ENCODE results near the gene MASP1. TPM values are rescaled to one million over a fixed set of nuclear protein-coding genes. Genes with fewer than 3 reads are reported as not detected.

The MASP1 gene
- total and polyA plus RNA-seq, 2 donors (not counting 1 experiment from before 2014, with no cell fraction given), result not detected

DNA sequence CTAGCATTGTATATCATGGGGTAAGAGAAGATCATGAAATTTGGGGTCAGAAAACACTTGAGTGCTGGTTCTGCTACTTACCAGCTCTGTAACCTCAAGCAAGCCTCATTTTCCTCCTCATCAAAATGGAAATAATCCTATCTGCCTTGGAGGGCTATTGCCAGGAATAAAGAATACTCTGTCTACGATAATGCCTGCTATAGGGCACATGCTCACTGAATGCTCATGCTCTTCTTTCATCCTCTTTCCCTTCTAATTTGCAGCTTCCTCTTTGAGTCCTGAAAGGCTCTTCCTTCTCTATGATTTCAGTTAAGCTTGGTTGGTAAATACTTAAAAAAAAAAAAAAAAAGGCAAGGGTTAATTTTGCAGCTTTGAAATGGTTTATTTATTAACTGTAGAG lies 81.4 kb downstream of the MASP1 start:
- H2AFZ ChIP-seq (ENCODE audit: insufficient read depth, low read depth, low read length, poor library complexity, severe bottlenecking), result no peak overlapping the region
- H3K27ac ChIP-seq (ENCODE audit: low read length in 2 of 2), result no peak overlapping the region
- intact Hi-C loops (cut with micrococcal nuclease), result no loop called here
- H3K79me2 ChIP-seq (ENCODE audit: control insufficient read depth, insufficient read depth, low read length), result no peaks in the 10 kb centered on the region
- ATAC-seq (ENCODE audit: low read depth) (no peak), DNase-seq (no peak)
- no peak overlapping the region for H3K4me3 ChIP-seq (ENCODE audit: control extremely low read depth in 1 of 5, extremely low read depth in 1 of 5, insufficient read depth in 1 of 5, low read depth in 2 of 5, low read length in 4 of 5)
- no peaks in the 10 kb centered on the region for H3K4me1 ChIP-seq (ENCODE audit: control insufficient read depth in 2 of 2, insufficient read depth in 2 of 2, low read length in 2 of 2)
- Mint-ChIP-seq H3K4me1 (no peaks in the 10 kb centered on the region), H3K27me3 (peaks cover 37% of the 10 kb centered on the region), H3K27ac (no peak overlapping the region), H3K9me3 (ENCODE audit: insufficient read depth) (no peaks in the 10 kb centered on the region), H3K4me3 (no peak overlapping the region)
- POLR2A ChIA-PET, result no interaction called here
- H3K4me2 ChIP-seq (replicated peaks; ENCODE audit: low read depth, low read length, poor library complexity, severe bottlenecking), result no peak overlapping the region
- TF ChIP-seq, protein P1, sequence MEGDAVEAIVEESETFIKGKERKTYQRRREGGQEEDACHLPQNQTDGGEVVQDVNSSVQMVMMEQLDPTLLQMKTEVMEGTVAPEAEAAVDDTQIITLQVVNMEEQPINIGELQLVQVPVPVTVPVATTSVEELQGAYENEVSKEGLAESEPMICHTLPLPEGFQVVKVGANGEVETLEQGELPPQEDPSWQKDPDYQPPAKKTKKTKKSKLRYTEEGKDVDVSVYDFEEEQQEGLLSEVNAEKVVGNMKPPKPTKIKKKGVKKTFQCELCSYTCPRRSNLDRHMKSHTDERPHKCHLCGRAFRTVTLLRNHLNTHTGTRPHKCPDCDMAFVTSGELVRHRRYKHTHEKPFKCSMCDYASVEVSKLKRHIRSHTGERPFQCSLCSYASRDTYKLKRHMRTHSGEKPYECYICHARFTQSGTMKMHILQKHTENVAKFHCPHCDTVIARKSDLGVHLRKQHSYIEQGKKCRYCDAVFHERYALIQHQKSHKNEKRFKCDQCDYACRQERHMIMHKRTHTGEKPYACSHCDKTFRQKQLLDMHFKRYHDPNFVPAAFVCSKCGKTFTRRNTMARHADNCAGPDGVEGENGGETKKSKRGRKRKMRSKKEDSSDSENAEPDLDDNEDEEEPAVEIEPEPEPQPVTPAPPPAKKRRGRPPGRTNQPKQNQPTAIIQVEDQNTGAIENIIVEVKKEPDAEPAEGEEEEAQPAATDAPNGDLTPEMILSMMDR (IDR thresholded peaks at IDR 0.05), result no peak
- no peak for TF ChIP-seq EZH2 (IDR thresholded peaks at IDR 0.05; ENCODE audit: borderline replicate concordance, insufficient read depth, low read depth, low read length, poor library complexity, severe bottlenecking)
- CTCF ChIA-PET, result interaction anchor here (0.9 to 1.9 kb wide), 3 partner anchors 9 to 45 kb away, joined by 3 to 5 read pairs (median 4); no protein-coding TSS in a partner anchor
- H3K9ac ChIP-seq (ENCODE audit: low read length), result no peak overlapping the region
- no peaks in the 10 kb centered on the region for H4K20me1 ChIP-seq (ENCODE audit: control insufficient read depth, insufficient read depth, low read length, poor library complexity, severe bottlenecking)
- 88% methylated on average over 1 of the region's 1 CpG for WGBS (ENCODE audit: insufficient coverage)
- peaks cover 0 to 8% (median 3%) of the 10 kb centered on the region in 3 donors for H3K9me3 ChIP-seq (ENCODE audit: control extremely low read depth in 1 of 3, control insufficient read depth in 2 of 3, insufficient read depth in 1 of 3, low read length in 2 of 3)
- peaks cover 0 to 11% (median 7%) of the 10 kb centered on the region in 4 experiments for H3K27me3 ChIP-seq (replicated peaks in 1 of 4; ENCODE audit: control extremely low read depth in 1 of 4, control insufficient read depth in 3 of 4, insufficient read depth in 4 of 4, low read length in 3 of 4)
- no peaks in the 10 kb centered on the region for H3K36me3 ChIP-seq (replicated peaks in 1 of 2; ENCODE audit: control extremely low read depth in 1 of 2, control insufficient read depth in 1 of 2, extremely low read depth in 1 of 2, insufficient read depth in 2 of 2, low read length in 1 of 2)

DNA sequence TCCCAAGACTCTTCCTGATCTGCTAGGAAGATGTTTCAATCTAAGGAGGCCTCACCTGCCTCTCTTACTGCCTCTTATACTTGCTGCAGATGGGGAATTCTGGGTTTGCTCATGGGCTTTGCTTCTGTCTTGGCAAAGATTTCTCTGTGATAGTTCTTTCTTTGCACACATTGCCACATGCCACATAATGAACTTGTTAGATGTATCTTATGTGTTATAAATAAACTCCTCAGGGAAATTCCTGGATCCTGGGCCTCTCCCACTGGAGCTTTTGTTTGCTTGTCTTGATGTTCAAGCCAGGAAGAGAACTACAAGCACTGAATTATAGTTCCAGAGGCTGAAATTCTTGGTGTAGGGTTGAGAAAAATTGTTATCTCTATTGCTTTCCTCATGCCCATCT lies 82.0 kb downstream of the MASP1 start:
- no peaks in the 10 kb centered on the region for H4K20me1 ChIP-seq (ENCODE audit: control insufficient read depth, insufficient read depth, low read length, poor library complexity, severe bottlenecking)
- H3K4me2 ChIP-seq (replicated peaks; ENCODE audit: low read depth, low read length, poor library complexity, severe bottlenecking), result no peak overlapping the region
- no peak overlapping the region for H3K27ac ChIP-seq (ENCODE audit: low read length in 2 of 2)
- H3K4me1 ChIP-seq (ENCODE audit: control insufficient read depth in 2 of 2, insufficient read depth in 2 of 2, low read length in 2 of 2), result no peaks in the 10 kb centered on the region
- H3K9me3 ChIP-seq (ENCODE audit: control extremely low read depth in 1 of 3, control insufficient read depth in 2 of 3, insufficient read depth in 1 of 3, low read length in 2 of 3), result peaks cover 0 to 8% (median 3%) of the 10 kb centered on the region in 3 donors
- H3K4me3 Mint-ChIP-seq, result no peak overlapping the region
- H3K4me3 ChIP-seq (ENCODE audit: control extremely low read depth in 1 of 5, extremely low read depth in 1 of 5, insufficient read depth in 1 of 5, low read depth in 2 of 5, low read length in 4 of 5), result no peak overlapping the region
- H3K27me3 Mint-ChIP-seq, result peaks cover 43% of the 10 kb centered on the region
- intact Hi-C loops (cut with micrococcal nuclease), result no loop called here
- CTCF ChIA-PET, result interaction anchor here (0.9 to 1.9 kb wide), 3 partner anchors 9 to 45 kb away, joined by 3 to 5 read pairs (median 4); no protein-coding TSS in a partner anchor
- POLR2A ChIA-PET, result no interaction called here
- no peaks in the 10 kb centered on the region for H3K4me1 Mint-ChIP-seq
- ATAC-seq (ENCODE audit: low read depth) (no peak), DNase-seq (no peak)
- H2AFZ ChIP-seq (ENCODE audit: insufficient read depth, low read depth, low read length, poor library complexity, severe bottlenecking), result no peak overlapping the region
- H3K79me2 ChIP-seq (ENCODE audit: control insufficient read depth, insufficient read depth, low read length), result no peaks in the 10 kb centered on the region
- H3K9me3 Mint-ChIP-seq (ENCODE audit: insufficient read depth), result no peaks in the 10 kb centered on the region
- H3K27me3 ChIP-seq (replicated peaks in 1 of 4; ENCODE audit: control extremely low read depth in 1 of 4, control insufficient read depth in 3 of 4, insufficient read depth in 4 of 4, low read length in 3 of 4), result peaks cover 0 to 11% (median 7%) of the 10 kb centered on the region in 4 experiments
- no peak overlapping the region for H3K27ac Mint-ChIP-seq
- TF ChIP-seq, protein P1 (IDR thresholded peaks at IDR 0.05), result no peak
- no peak for TF ChIP-seq EZH2 (IDR thresholded peaks at IDR 0.05; ENCODE audit: borderline replicate concordance, insufficient read depth, low read depth, low read length, poor library complexity, severe bottlenecking)
- H3K9ac ChIP-seq (ENCODE audit: low read length), result no peak overlapping the region
- no peaks in the 10 kb centered on the region for H3K36me3 ChIP-seq (replicated peaks in 1 of 2; ENCODE audit: control extremely low read depth in 1 of 2, control insufficient read depth in 1 of 2, extremely low read depth in 1 of 2, insufficient read depth in 2 of 2, low read length in 1 of 2)

All from B cell (primary cell).